VCaP (cell line): ENCODE results near the gene AMIGO3.

Experiments used
- H3K27ac ChIP-seq: fragments of 450-650 bp; 2 replicates; pipeline ENCODE4 v1.5.1; 2017
- CTCF ChIP-seq: fragments of 450-650 bp; conservative IDR thresholded peaks from 2 replicates; pipeline ENCODE4 v1.5.1; 2017; ENCODE audit warnings: mild to moderate bottlenecking, moderate library complexity

The AMIGO3 gene

GRCh38 chr3:49705390-49705960 lies 14.0 kb downstream of the AMIGO3 start:
- TF ChIP-seq CTCF, result no peak

GRCh38 chr3:49704629-49705028 lies 14.9 kb downstream of the AMIGO3 start:
- no peak overlapping the region for H3K27ac ChIP-seq
- no peak for TF ChIP-seq CTCF

More at GRCh38 chr3:49705390-49705960, 14.0 kb downstream of the AMIGO3 start:
- no peak overlapping the region for H3K27ac ChIP-seq

GRCh38 chr3:49703956-49704355 lies 15.5 kb downstream of the AMIGO3 start:
- no peak for TF ChIP-seq CTCF
- H3K27ac ChIP-seq, result peak overlapping the region; percentile 25; the same call in 1 of the 2 replicates

GRCh38 chr3:49703443-49703927 lies 16.0 kb downstream of the AMIGO3 start:
- H3K27ac ChIP-seq, result peak overlapping the region; percentile 25; the same call in 1 of the 2 replicates
- peak; percentile 97 for TF ChIP-seq CTCF

GRCh38 chr3:49702672-49703071 lies 16.8 kb downstream of the AMIGO3 start:
- TF ChIP-seq CTCF, result no peak
- H3K27ac ChIP-seq, result no peak overlapping the region

- TF ChIP-seq CTCF, result peak; percentile 55
- no peak overlapping the region for H3K27ac ChIP-seq
Observed at GRCh38 chr3:49701388-49702077, 18.0 kb downstream of the AMIGO3 start.

GRCh38 chr3:49700453-49701128 lies 18.9 kb downstream of the AMIGO3 start:
- no peak overlapping the region for H3K27ac ChIP-seq
- no peak for TF ChIP-seq CTCF
